Mammary epithelial cell (primary cell): ENCODE results near the gene TEC.

Source experiments
- CTCF ChIP-seq, 2 donors: IDR thresholded peaks in 1 of 2; conservative IDR thresholded peaks in 1 of 2; 2 replicates each; pipeline ENCODE4 v1.5.1; 2011 to 2012; ENCODE audit warnings: inconsistent platforms in 2 of 2, low read length in 2 of 2, mild to moderate bottlenecking in 2 of 2, control low read depth in 1 of 2, low read depth in 1 of 2; ENCODE audit not compliant: insufficient read depth in 1 of 2; ENCODE audit errors: extremely low read depth in 1 of 2
- EZH2 ChIP-seq: IDR thresholded peaks from 2 replicates; pipeline ENCODE4 v1.6.1; 2012; ENCODE audit warnings: low read length, inconsistent platforms, borderline replicate concordance

DNA sequence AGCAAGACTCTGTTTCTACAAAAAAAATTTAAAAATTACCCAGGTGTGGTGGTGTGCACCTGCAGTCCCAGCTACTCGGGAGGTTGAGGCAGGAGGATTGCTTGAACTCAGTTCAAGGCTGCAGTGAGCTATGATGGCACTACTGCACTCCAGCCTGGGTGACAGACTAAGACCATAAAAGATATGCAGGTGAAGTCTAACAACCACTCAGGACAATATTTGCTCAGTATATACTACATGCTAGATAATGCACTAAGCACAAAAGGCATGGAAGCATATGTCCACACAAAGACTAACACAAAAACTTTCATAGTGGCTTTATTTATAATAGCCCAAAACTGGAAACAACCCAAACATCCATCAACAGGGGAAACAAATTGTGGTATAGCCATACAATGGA lies 77.9 kb downstream of the TEC start:
- TF ChIP-seq CTCF (conservative IDR thresholded peaks at IDR 0.05 in 1 of 2, IDR thresholded peaks at IDR 0.05 in 1 of 2; ENCODE audit: extremely low read depth in 1 of 2, insufficient read depth in 1 of 2, low read depth in 1 of 2, low read length in 2 of 2) = no peak
- TF ChIP-seq EZH2 = no peak
